Right lobe of liver (tissue), 4 donors: ENCODE measurements around the gene FSTL4.

Source experiments
- POLR2A ChIP-seq: fragments of 450-650 bp; IDR thresholded peaks from one replicate; pipeline ENCODE4 v1.6.1; 2017; ENCODE audit warnings: antibody characterized with exemption, mild to moderate bottlenecking
- TF ChIP-seq, protein P1 (sequence below), 4 donors: fragments of 200-600 bp in 3 of 4; fragments of 450-650 bp in 1 of 4; IDR thresholded peaks; one replicate each; pipeline versions ENCODE4 v1.5.1 to v1.8.0; 2016 to 2022; ENCODE audit warnings: antibody characterized with exemption in 4 of 4, mild to moderate bottlenecking in 2 of 4
- donor health status: DM: no; HTN: no; CAD: no.
- donor health status: DM: no; HTN: no; CAD: no.
- donor health status: DM: no; HTN: yes; CAD: no.

DNA sequence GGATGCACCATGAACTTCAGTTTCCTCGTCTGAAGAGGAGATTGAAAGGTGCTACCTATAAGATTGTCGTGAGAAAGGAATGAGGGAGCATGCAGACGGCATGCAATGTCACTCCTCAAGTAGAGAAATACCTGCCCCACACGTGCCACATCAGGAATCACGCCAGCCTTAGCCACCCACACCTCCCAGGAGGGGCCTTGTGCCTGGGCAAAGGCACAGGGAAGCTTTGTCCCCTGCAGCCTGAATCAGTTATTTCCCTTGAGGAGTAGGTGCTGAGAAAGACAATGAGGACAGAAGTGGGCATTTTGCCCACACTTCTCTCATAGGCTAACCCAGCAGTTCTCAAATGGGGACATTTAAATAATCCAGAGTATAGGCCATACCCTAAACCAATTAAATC is 31.0 kb downstream of the FSTL4 start:
- TF ChIP-seq, protein P1, sequence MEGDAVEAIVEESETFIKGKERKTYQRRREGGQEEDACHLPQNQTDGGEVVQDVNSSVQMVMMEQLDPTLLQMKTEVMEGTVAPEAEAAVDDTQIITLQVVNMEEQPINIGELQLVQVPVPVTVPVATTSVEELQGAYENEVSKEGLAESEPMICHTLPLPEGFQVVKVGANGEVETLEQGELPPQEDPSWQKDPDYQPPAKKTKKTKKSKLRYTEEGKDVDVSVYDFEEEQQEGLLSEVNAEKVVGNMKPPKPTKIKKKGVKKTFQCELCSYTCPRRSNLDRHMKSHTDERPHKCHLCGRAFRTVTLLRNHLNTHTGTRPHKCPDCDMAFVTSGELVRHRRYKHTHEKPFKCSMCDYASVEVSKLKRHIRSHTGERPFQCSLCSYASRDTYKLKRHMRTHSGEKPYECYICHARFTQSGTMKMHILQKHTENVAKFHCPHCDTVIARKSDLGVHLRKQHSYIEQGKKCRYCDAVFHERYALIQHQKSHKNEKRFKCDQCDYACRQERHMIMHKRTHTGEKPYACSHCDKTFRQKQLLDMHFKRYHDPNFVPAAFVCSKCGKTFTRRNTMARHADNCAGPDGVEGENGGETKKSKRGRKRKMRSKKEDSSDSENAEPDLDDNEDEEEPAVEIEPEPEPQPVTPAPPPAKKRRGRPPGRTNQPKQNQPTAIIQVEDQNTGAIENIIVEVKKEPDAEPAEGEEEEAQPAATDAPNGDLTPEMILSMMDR (IDR thresholded peaks at IDR 0.05), result no peak
- no peak for TF ChIP-seq POLR2A
